NT2/D1 (cell line): Measurements from ENCODE around the gene CDH10.

ENCODE experiments used
- DNase-seq: peaks from one replicate; pipeline ENCODE4 v3.0.0-alpha.2; 2011; ENCODE audit warnings: low read depth, low spot score
- H3K27me3 ChIP-seq: 2 replicates; pipeline ENCODE4 v1.6.0; 2011; ENCODE audit warnings: mild to moderate bottlenecking; ENCODE audit not compliant: insufficient read length, insufficient read depth
- H3K36me3 ChIP-seq: 2 replicates; pipeline ENCODE4 v1.6.1; 2011; ENCODE audit warnings: mild to moderate bottlenecking, low read length, mixed read lengths; ENCODE audit not compliant: insufficient read depth, insufficient read length
- H3K4me1 ChIP-seq: 2 replicates; pipeline ENCODE4 v1.5.1; 2011; ENCODE audit not compliant: insufficient read depth, insufficient read length
- H3K4me3 ChIP-seq: 2 replicates; pipeline ENCODE4 v1.5.1; 2011; ENCODE audit warnings: low read depth; ENCODE audit not compliant: insufficient read length
- H3K9ac ChIP-seq: 2 replicates; pipeline ENCODE4 v1.6.0; 2011; ENCODE audit warnings: low read depth; ENCODE audit not compliant: insufficient read length
- H3K9me3 ChIP-seq: 2 replicates; pipeline ENCODE4 v1.5.1; 2011; ENCODE audit warnings: mild to moderate bottlenecking, low read length; ENCODE audit not compliant: insufficient read depth
- SUZ12 ChIP-seq: IDR thresholded peaks from 2 replicates; pipeline ENCODE4 v1.6.1; 2011; ENCODE audit not compliant: insufficient read length, insufficient read depth; ENCODE audit errors: extremely low read depth
- YY1 ChIP-seq: IDR thresholded peaks from 2 replicates; pipeline ENCODE4 v1.6.1; 2011; ENCODE audit not compliant: insufficient read length, insufficient read depth
- ZNF274 ChIP-seq: IDR thresholded peaks from 2 replicates; pipeline ENCODE4 v1.6.1; 2011; ENCODE audit warnings: mild to moderate bottlenecking, low read depth, low read length

CDH10 gene

DNA sequence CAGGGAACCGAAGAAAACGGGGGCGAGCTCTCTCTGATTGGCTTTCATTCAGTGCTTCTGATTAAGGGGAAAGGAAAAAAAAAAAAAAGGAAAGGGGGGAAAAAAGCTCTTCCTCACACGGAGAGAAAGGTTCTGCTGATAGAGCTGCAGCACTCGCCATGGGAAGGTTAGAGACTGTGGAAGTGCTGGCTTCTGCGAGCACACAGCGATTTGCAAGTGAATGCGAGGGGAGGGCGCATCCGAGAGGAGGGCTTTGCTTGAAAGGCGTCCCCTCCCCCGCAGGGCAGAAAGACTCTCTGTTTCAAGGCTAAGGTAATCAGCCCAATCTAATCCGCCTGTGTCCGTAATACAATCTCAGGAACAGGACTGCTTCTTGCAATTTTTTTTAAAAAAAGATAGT lies at the start of gene CDH10:
Gene CDH10 (minus strand): TSS at position 218 of the 400 bp plus-strand sequence. CDS start 51,488 bp downstream, outside the sequence.
- no peaks in the 10 kb centered on the region for H3K27me3 ChIP-seq
- H3K9ac ChIP-seq, result no peak within 1 kb of the TSS
- H3K9me3 ChIP-seq, result no peaks in the 10 kb centered on the region
- peak within 1 kb of the TSS; percentile 26 for H3K4me3 ChIP-seq
- TF ChIP-seq YY1, result no peak
- TF ChIP-seq SUZ12, result no peak
- TF ChIP-seq ZNF274, result no peak
- peak; percentile 94 for DNase-seq
- H3K4me1 ChIP-seq, result no peaks in the 10 kb centered on the region
- no peaks in the 10 kb centered on the region for H3K36me3 ChIP-seq

DNA sequence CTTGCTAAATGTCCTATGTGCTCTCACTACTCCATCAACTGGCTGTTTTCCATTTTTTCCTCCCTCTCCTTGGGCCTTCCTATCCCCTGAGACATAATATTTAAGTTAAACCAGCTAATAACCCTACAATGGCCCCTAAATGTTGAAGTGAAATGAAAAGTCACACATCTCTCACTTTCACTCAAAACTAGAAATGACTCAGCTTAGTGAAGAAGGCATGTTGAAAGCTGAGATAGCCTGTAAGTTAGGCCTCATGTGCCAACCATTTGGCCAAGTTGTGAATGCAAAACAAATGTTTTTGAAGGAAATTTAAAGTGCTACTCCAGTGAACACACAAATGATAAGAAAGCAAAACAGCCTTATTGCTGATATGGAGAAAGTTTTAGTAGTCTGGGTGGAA lies 48.8 kb upstream of the CDH10 start:
- TF ChIP-seq SUZ12 (no peak), ZNF274 (no peak), YY1 (no peak)
- Histone ChIP-seq H3K9me3 (0 out of 2 replicates have a peak, but pooled peaks cover 4% of the 10 kb centered on the region), H3K4me1 (no peaks in the 10 kb centered on the region), H3K9ac (no peak overlapping the region), H3K27me3 (no peaks in the 10 kb centered on the region), H3K36me3 (no peaks in the 10 kb centered on the region), H3K4me3 (no peak overlapping the region)
- DNase-seq, result no peak

DNA sequence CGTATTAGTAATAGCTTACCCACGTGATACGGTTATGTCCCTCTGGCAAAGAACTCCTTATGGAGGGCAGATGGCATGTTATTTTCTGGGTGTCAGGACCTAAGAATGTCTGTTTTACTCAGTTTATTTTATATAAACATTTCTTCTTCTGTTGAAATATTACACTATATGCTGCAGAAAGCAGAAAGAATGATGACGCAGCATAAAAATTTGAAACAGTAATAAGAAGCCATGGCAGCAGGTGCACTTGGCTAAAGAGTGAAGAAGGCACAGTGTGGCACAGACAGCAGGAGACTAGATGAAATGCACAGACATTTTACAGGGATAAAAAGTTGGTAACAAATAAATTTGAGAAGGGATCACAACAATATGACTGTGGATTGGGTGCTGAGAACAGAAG lies 46.3 kb upstream of the CDH10 start:
- Histone ChIP-seq H3K4me1 (no peaks in the 10 kb centered on the region), H3K9me3 (peaks cover 14% of the 10 kb centered on the region; the same call in 1 of the 2 replicates), H3K4me3 (no peak overlapping the region), H3K9ac (no peak overlapping the region), H3K36me3 (no peaks in the 10 kb centered on the region), H3K27me3 (no peaks in the 10 kb centered on the region)
- TF ChIP-seq SUZ12 (no peak), YY1 (no peak), ZNF274 (no peak)
- no peak for DNase-seq

DNA sequence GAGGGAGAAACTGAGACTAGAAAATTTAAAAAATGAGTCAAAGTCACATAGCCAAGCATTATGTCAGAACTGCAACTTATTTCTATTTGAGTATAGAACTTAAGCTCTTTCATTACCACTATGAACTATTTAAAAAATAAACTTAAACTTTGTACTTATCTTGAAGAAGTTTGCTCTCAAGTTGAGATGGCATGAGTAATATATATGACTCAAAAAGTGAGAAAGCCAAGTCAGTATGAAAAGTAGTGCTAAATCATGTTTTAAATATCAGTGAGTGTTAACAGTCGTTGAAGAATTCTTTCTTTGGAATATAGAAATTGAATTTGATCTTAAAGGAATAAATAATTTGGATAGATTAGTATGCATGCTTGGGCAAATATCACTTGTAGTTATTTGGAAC lies 36.3 kb upstream of the CDH10 start:
- TF ChIP-seq YY1 (no peak), ZNF274 (no peak), SUZ12 (no peak)
- H3K9ac ChIP-seq, result no peak overlapping the region
- no peak overlapping the region for H3K4me3 ChIP-seq
- no peaks in the 10 kb centered on the region for H3K36me3 ChIP-seq
- no peaks in the 10 kb centered on the region for H3K27me3 ChIP-seq
- H3K9me3 ChIP-seq, result peaks cover 25% of the 10 kb centered on the region
- no peaks in the 10 kb centered on the region for H3K4me1 ChIP-seq
- DNase-seq, result no peak

DNA sequence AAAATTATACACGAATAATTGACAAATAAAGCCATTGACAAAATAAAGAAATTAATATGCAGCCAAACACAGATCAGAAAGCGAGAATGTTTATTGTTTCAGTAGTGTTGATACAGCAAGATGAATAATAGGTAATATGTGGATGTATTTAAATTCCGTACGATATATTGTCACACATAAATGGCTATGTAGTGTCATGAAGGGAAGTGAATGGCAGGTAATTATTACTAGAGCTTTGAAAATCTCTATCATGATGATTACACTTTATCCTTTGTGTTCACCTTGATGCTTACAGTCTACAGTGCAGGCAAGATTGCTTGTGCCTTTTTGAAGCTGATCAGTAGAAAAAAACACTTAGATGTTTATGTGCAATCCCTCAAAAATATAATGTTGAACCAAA lies 23.3 kb upstream of the CDH10 start:
- no peaks in the 10 kb centered on the region for H3K36me3 ChIP-seq
- no peaks in the 10 kb centered on the region for H3K4me1 ChIP-seq
- no peak for TF ChIP-seq ZNF274
- no peak for TF ChIP-seq SUZ12
- TF ChIP-seq YY1, result no peak
- H3K9me3 ChIP-seq, result no peaks in the 10 kb centered on the region
- DNase-seq, result no peak
- no peak overlapping the region for H3K4me3 ChIP-seq
- no peak overlapping the region for H3K9ac ChIP-seq
- H3K27me3 ChIP-seq, result no peaks in the 10 kb centered on the region

DNA sequence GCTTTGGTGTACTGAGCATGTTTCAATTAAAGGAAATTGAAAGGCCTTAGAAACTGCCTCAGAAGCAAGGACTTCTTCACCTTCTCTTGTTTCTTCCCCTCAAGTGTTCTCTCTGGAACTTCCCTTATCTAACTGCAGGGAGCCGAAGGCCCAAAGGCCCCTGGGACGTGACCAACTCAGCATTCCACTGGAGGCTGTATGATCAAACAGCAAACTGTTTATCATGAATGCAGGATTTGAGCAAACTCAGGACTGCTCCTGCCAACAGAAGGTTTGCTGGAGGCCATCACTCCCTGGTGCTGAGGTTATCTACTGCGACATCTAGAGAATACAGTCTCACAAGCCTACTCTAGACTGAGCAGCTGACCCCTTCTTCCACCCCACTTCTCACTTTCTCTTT lies 4.8 kb upstream of the CDH10 start:
- no peaks in the 10 kb centered on the region for H3K36me3 ChIP-seq
- H3K27me3 ChIP-seq, result no peaks in the 10 kb centered on the region
- DNase-seq, result no peak
- H3K4me1 ChIP-seq, result no peaks in the 10 kb centered on the region
- TF ChIP-seq YY1, result no peak
- H3K9me3 ChIP-seq, result no peaks in the 10 kb centered on the region
- H3K9ac ChIP-seq, result no peak overlapping the region
- H3K4me3 ChIP-seq, result no peak overlapping the region

DNA sequence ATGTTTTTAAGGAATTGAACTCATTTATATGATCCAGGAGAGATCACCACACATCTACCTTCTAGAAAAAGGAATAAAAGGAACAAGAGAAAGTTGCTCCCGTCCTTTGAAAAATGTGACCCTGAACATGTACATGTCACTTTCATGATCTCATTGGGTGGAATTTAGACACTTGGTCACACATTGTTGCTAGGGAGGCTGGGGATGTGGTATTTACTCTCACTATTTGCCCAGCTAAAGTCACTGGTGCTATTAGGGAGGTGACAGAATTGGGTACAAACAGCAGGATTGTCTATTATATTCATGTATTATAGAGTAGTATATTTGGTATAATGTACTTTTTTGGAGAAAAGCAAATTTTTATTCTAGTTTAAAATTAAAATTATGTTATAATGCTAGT lies 2.1 kb upstream of the CDH10 start:
- H3K9me3 ChIP-seq, result no peaks in the 10 kb centered on the region
- H3K27me3 ChIP-seq, result no peaks in the 10 kb centered on the region
- no peak overlapping the region for H3K4me3 ChIP-seq
- no peak for DNase-seq
- H3K36me3 ChIP-seq, result no peaks in the 10 kb centered on the region
- H3K4me1 ChIP-seq, result no peaks in the 10 kb centered on the region
- TF ChIP-seq SUZ12, result no peak
- TF ChIP-seq YY1, result no peak
- no peak for TF ChIP-seq ZNF274
- H3K9ac ChIP-seq, result no peak overlapping the region

DNA sequence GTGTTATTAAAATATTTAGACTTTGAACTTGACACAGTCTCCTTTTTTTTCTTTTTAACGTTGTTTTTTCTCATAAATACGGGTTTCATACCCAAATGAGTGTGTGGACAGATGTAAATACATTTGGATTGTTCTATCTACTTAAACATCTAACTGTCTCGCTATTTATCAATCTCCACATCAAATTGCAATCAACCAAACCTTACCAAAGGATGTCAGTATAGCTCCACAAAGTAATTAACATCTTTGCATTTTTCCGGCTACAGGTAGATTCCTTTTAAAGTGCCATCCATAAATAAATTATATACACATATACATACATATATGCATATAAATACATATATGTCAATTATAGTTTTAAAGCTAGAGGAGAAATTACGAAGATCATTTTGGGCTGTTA lies 705 bp upstream of the CDH10 start:
- no peak for TF ChIP-seq SUZ12
- TF ChIP-seq YY1, result no peak
- TF ChIP-seq ZNF274, result no peak
- no peak overlapping the region for H3K4me3 ChIP-seq
- no peak for DNase-seq

More for the DNA sequence above, 705 bp upstream of the CDH10 start:
- H3K4me1 ChIP-seq, result no peaks in the 10 kb centered on the region
- H3K36me3 ChIP-seq, result no peaks in the 10 kb centered on the region
- no peak overlapping the region for H3K9ac ChIP-seq
- H3K27me3 ChIP-seq, result no peaks in the 10 kb centered on the region
- H3K9me3 ChIP-seq, result no peaks in the 10 kb centered on the region
